Dermis blood vessel endothelial cell (primary cell): Measurements from ENCODE around the gene KRT83. TPM values are rescaled to one million over a fixed set of nuclear protein-coding genes. Genes with fewer than 3 reads are reported as not detected.

Experiments
- total RNA-seq: library from RNA; depleted of rRNA; stranded (reverse); fragments of >200 nt; gene quantifications from 2 replicates; pipeline ENCODE4 v1.2.3, GENCODE V29; 2014

The KRT83 gene
- total RNA-seq, 1 donor from 2014 or later, result not detected

Other genes with a start within 250 kb of the KRT83 start
- not detected in 2 replicates for gene SMIM41, start 241.7 kb downstream of the KRT83 start, total RNA-seq
- gene KRT80, start 129.4 kb downstream of the KRT83 start, total RNA-seq, result 0.17 and 1.2 TPM in 2 replicates
- 19.2 and 53.6 TPM in 2 replicates for gene KRT7, start 88.2 kb downstream of the KRT83 start, total RNA-seq
- not detected in 2 replicates for gene KRT86, start 46.8 kb downstream of the KRT83 start, total RNA-seq
- gene KRT81, start 29.9 kb downstream of the KRT83 start, total RNA-seq, result 0.05 TPM in 1 of 2 replicates, not detected in the other
- gene KRT85, start 46.1 kb upstream of the KRT83 start, total RNA-seq, result not detected in 2 replicates
- gene KRT84, start 64.3 kb upstream of the KRT83 start, total RNA-seq, result not detected in 2 replicates
- gene KRT82, start 84.9 kb upstream of the KRT83 start, total RNA-seq, result not detected in 2 replicates
- not detected in 2 replicates for gene KRT75, start 113.0 kb upstream of the KRT83 start, total RNA-seq
- 0.05 and 0.34 TPM in 2 replicates for gene KRT6B, start 130.7 kb upstream of the KRT83 start, total RNA-seq
- not detected in 2 replicates for gene KRT6C, start 152.4 kb upstream of the KRT83 start, total RNA-seq
- 0.47 and 1.9 TPM in 2 replicates for gene KRT6A, start 171.9 kb upstream of the KRT83 start, total RNA-seq
- 0.42 and 2.7 TPM in 2 replicates for gene KRT5, start 199.0 kb upstream of the KRT83 start, total RNA-seq
- gene KRT71, start 231.7 kb upstream of the KRT83 start, total RNA-seq, result not detected in 2 replicates